IMR-90 (cell line): ENCODE measurements around the gene PREP. TPM values are rescaled to one million over a fixed set of nuclear protein-coding genes. Genes with fewer than 3 reads are reported as not detected.

Source experiments
- ATAC-seq: fragments of 200-7000 bp; cut with Tn5 transposase; 2 replicates; pipeline ENCODE4 v1.9.1; 2020; ENCODE audit warnings: low read depth, mild to moderate bottlenecking, moderate library complexity
- BruUV-seq: library from RNA; stranded (reverse); fragments of 400-500 nt; replicated peaks from 2 replicates; lab custom pipeline; 2021; lab: Mats Ljungman, UMichigan
- CTCF ChIA-PET: fragments of 300-600 bp; formaldehyde crosslinking; extraction: SDS; loops from one replicate; lab custom pipeline; 2021; ENCODE audit warnings: antibody characterized with exemption; lab: Yijun Ruan, JAX
- POLR2A ChIA-PET: fragments of 300-600 bp; sonication (Branson Sonifier 250); formaldehyde crosslinking; loops from one replicate; lab custom pipeline; 2022; ENCODE audit warnings: antibody characterized with exemption; ENCODE audit not compliant: unreplicated experiment; lab: Charles Lee
- DNase-seq: peaks from one replicate; pipeline ENCODE4 v3.0.0; 2013
- H2AFZ ChIP-seq: replicated peaks from 2 replicates; pipeline ENCODE3; 2013; ENCODE audit warnings: low read length, mild to moderate bottlenecking; ENCODE audit not compliant: poor library complexity
- H2AK5ac ChIP-seq: 2 replicates; pipeline ENCODE4 v1.6.1; 2013; ENCODE audit warnings: low read depth, low read length, inconsistent platforms
- H2AK9ac ChIP-seq: replicated peaks from 2 replicates; pipeline ENCODE3; 2013; ENCODE audit warnings: mild to moderate bottlenecking, low read depth, low read length, moderate library complexity; ENCODE audit not compliant: poor library complexity
- H2BK120ac ChIP-seq: 2 replicates; pipeline ENCODE4 v1.6.1; 2013; ENCODE audit warnings: low read depth, low read length, inconsistent platforms
- H2BK15ac ChIP-seq: 3 replicates; pipeline ENCODE4 v1.6.1; 2013; ENCODE audit warnings: low read depth, low read length, inconsistent platforms
- H2BK20ac ChIP-seq: 2 replicates; pipeline ENCODE4 v1.6.1; 2013; ENCODE audit warnings: low read depth, mild to moderate bottlenecking, inconsistent platforms, low read length, moderate library complexity
- H2BK5ac ChIP-seq: 2 replicates; pipeline ENCODE4 v1.6.1; 2013; ENCODE audit warnings: mild to moderate bottlenecking, low read depth, low read length, inconsistent platforms; ENCODE audit not compliant: poor library complexity, severe bottlenecking
- H3K14ac ChIP-seq: replicated peaks from 2 replicates; pipeline ENCODE4 v1.6.1; 2013; ENCODE audit warnings: low read depth, low read length, inconsistent platforms
- H3K18ac ChIP-seq: 2 replicates; pipeline ENCODE4 v1.6.1; 2013; ENCODE audit warnings: low read depth, low read length, control low read depth
- H3K23ac ChIP-seq: 2 replicates; pipeline ENCODE4 v1.6.1; 2013; ENCODE audit warnings: low read depth, low read length, inconsistent platforms
- H3K27ac ChIP-seq: 2 replicates; pipeline ENCODE4 v1.5.1; 2013; ENCODE audit warnings: mild to moderate bottlenecking, control low read depth, low read length; ENCODE audit not compliant: insufficient read depth
- H3K27me3 ChIP-seq: 2 replicates; pipeline ENCODE4 v1.6.1; 2013; ENCODE audit warnings: low read length; ENCODE audit not compliant: control insufficient read depth, insufficient read depth
- H3K36me3 ChIP-seq: 2 replicates; pipeline ENCODE4 v1.6.1; 2013; ENCODE audit warnings: low read length, mixed read lengths; ENCODE audit not compliant: control insufficient read depth, insufficient read depth
- H3K4ac ChIP-seq: 2 replicates; pipeline ENCODE4 v1.6.1; 2013; ENCODE audit warnings: low read depth, low read length, inconsistent platforms
- H3K4me1 ChIP-seq: 2 replicates; pipeline ENCODE4 v1.6.1; 2013; ENCODE audit warnings: low read length, mixed read lengths; ENCODE audit not compliant: control insufficient read depth, insufficient read depth
- H3K4me2 ChIP-seq: 2 replicates; pipeline ENCODE4 v1.6.1; 2013; ENCODE audit warnings: low read depth, mild to moderate bottlenecking, control low read depth, low read length, moderate library complexity
- H3K4me3 ChIP-seq: 2 replicates; pipeline ENCODE4 v1.5.1; 2013; ENCODE audit warnings: low read depth, mild to moderate bottlenecking, control low read depth, low read length, moderate library complexity; ENCODE audit not compliant: insufficient read depth
- H3K56ac ChIP-seq: 2 replicates; pipeline ENCODE4 v1.6.1; 2013; ENCODE audit warnings: low read length, inconsistent platforms; ENCODE audit not compliant: insufficient read depth; ENCODE audit errors: extremely low read depth
- H3K79me1 ChIP-seq, 2 experiments: 2 replicates each; pipeline ENCODE4 v1.6.1; 2013; ENCODE audit warnings: low read length in 2 of 2, inconsistent platforms in 1 of 2, low read depth in 1 of 2
- H3K9ac ChIP-seq: 2 replicates; pipeline ENCODE4 v1.6.1; 2013; ENCODE audit warnings: low read depth, low read length, control low read depth
- H3K9me1 ChIP-seq: 2 replicates; pipeline ENCODE4 v1.6.1; 2013; ENCODE audit warnings: low read length, inconsistent platforms; ENCODE audit not compliant: insufficient read depth
- H3K9me3 ChIP-seq: 2 replicates; pipeline ENCODE4 v1.6.1; 2013; ENCODE audit warnings: low read length; ENCODE audit not compliant: control insufficient read depth, insufficient read depth
- H4K20me1 ChIP-seq: 2 replicates; pipeline ENCODE4 v1.6.1; 2013; ENCODE audit warnings: low read length, inconsistent platforms; ENCODE audit not compliant: insufficient read depth
- H4K5ac ChIP-seq: 2 replicates; pipeline ENCODE4 v1.6.1; 2013; ENCODE audit warnings: mild to moderate bottlenecking, low read depth, low read length, control low read depth
- H4K8ac ChIP-seq, 2 experiments: 2 replicates each; pipeline ENCODE4 v1.6.1; 2013; ENCODE audit warnings: low read depth in 2 of 2, low read length in 2 of 2, control low read depth in 1 of 2, inconsistent platforms in 1 of 2
- H4K91ac ChIP-seq: 2 replicates; pipeline ENCODE4 v1.6.1; 2013; ENCODE audit warnings: low read depth, low read length, inconsistent platforms; ENCODE audit not compliant: insufficient read depth
- MAFK ChIP-seq: IDR thresholded peaks from 2 replicates; pipeline ENCODE4 v1.6.1; 2012; ENCODE audit warnings: low read depth, low read length, improper control_type of control experiment
- MXI1 ChIP-seq: IDR thresholded peaks from 2 replicates; pipeline ENCODE4 v1.6.1; 2012; ENCODE audit warnings: low read depth, mild to moderate bottlenecking, low read length, moderate library complexity, borderline replicate concordance
- WGBS, 2 experiments: methylation state at CpG; one replicate each; pipeline versions ENCODE4 v1.1.5 to v1.1.7; 2013; ENCODE audit warnings: missing lambda C conversion rate in 2 of 2; ENCODE audit not compliant: insufficient read length in 1 of 2; ENCODE audit errors: extremely low coverage in 2 of 2; 5-methylcytosine and 5-hydroxymethylcytosine counted together
- dilution Hi-C: fragments of 300-500 bp; cut with HindIII; formaldehyde crosslinking; loops from one replicate; pipeline ENCODE4 v1.14.3; 2018; ENCODE audit warnings: low sequenced_read_pairs; ENCODE audit not compliant: unreplicated experiment
- in situ Hi-C: fragments of 300-500 bp; cut with MboI; formaldehyde crosslinking; loops from 3 replicates; pipeline ENCODE4 v1.14.3; 2019; ENCODE audit warnings: low sequenced_read_pairs, inconsistent platforms, mixed read lengths
- intact Hi-C: fragments of 100-400 bp; cut with micrococcal nuclease; formaldehyde crosslinking; loops from 2 replicates; pipeline ENCODE4 v1.10.0; 2022
- polyA plus RNA-seq, 3 experiments: library from polyadenylated mRNA; depleted of rRNA; stranded (reverse); fragments of >200 nt; gene quantifications; 2 replicates each; pipeline ENCODE4 v1.2.3, GENCODE V29; 2012; ENCODE audit warnings: low replicate concordance in 1 of 3
- total RNA-seq: library from RNA; depleted of rRNA; stranded (reverse); fragments of >200 nt; gene quantifications from 2 replicates; pipeline ENCODE4 v1.2.3, GENCODE V29; 2012
- TF ChIP-seq, protein P1 (sequence below): fragments of 150-350 bp; IDR thresholded peaks from 2 replicates; pipeline ENCODE4 v1.6.1; 2017; ENCODE audit warnings: mild to moderate bottlenecking, antibody characterized with exemption, low read length, low read depth
- TF ChIP-seq, protein P2 (sequence below): conservative IDR thresholded peaks from 2 replicates; pipeline ENCODE4 v1.5.1; 2012; ENCODE audit warnings: mild to moderate bottlenecking, low read depth, low read length, improper control_type of control experiment

Gene PREP
- total and polyA plus RNA-seq, 2 of the 4 experiments (the other 2 are of a cell fraction): 21.0 to 25.7 TPM

DNA sequence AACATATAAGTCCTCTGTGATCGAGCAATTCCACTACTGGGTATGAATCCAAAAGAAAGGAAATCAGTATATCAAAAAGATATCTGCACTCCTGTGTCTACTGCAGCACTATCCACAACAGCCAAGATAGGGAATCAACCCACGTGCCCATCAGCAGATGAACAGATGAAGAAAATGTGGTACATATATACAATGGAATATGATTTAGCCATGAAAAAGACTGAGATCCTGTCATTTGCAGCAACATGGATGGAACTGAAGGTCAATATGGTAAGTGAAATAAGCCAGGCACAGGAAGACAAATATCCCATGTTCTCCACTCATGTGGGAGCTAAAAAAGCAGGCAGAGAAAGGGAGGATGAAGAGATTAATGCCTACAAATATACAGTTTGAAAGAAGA, 127.3 kb downstream of the PREP start:
- Histone ChIP-seq H2AK9ac (no peak overlapping the region), H4K8ac (no peak overlapping the region), H4K5ac (no peak overlapping the region), H3K4me2 (no peak overlapping the region), H3K18ac (no peak overlapping the region), H3K9ac (no peak overlapping the region), H3K4ac (no peak overlapping the region), H3K27me3 (no peaks in the 10 kb centered on the region), H3K4me3 (no peak overlapping the region), H2BK5ac (no peak overlapping the region), H3K23ac (no peak overlapping the region), H2BK15ac (no peak overlapping the region), H3K56ac (no peak overlapping the region), H3K9me1 (peaks cover 6% of the 10 kb centered on the region; the same call in 1 of the 2 replicates), H2BK120ac (no peak overlapping the region), H3K14ac (no peak overlapping the region), H2BK20ac (no peak overlapping the region), H2AK5ac (no peak overlapping the region), H3K27ac (no peak overlapping the region), H3K79me1 (no peaks in the 10 kb centered on the region; a peak in 1 of 4 replicates), H2AFZ (no peak overlapping the region), H4K91ac (no peak overlapping the region), H3K9me3 (no peaks in the 10 kb centered on the region), H4K20me1 (no peaks in the 10 kb centered on the region), H3K36me3 (peaks cover 12% of the 10 kb centered on the region), H3K4me1 (peaks cover 4% of the 10 kb centered on the region; the same call in 1 of the 2 replicates)
- in situ Hi-C loops (no loop called here), intact Hi-C loops (no loop called here), dilution Hi-C loops (no loop called here)
- BruUV-seq: no TSS peak
- ChIA-PET CTCF (no interaction called here), POLR2A (no interaction called here)
- no peak for DNase-seq
- ATAC-seq: no peak
- TF ChIP-seq MAFK (no peak), MXI1 (no peak)
- TF ChIP-seq, protein P1, sequence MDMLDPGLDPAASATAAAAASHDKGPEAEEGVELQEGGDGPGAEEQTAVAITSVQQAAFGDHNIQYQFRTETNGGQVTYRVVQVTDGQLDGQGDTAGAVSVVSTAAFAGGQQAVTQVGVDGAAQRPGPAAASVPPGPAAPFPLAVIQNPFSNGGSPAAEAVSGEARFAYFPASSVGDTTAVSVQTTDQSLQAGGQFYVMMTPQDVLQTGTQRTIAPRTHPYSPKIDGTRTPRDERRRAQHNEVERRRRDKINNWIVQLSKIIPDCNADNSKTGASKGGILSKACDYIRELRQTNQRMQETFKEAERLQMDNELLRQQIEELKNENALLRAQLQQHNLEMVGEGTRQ: no peak
- TF ChIP-seq, protein P2, sequence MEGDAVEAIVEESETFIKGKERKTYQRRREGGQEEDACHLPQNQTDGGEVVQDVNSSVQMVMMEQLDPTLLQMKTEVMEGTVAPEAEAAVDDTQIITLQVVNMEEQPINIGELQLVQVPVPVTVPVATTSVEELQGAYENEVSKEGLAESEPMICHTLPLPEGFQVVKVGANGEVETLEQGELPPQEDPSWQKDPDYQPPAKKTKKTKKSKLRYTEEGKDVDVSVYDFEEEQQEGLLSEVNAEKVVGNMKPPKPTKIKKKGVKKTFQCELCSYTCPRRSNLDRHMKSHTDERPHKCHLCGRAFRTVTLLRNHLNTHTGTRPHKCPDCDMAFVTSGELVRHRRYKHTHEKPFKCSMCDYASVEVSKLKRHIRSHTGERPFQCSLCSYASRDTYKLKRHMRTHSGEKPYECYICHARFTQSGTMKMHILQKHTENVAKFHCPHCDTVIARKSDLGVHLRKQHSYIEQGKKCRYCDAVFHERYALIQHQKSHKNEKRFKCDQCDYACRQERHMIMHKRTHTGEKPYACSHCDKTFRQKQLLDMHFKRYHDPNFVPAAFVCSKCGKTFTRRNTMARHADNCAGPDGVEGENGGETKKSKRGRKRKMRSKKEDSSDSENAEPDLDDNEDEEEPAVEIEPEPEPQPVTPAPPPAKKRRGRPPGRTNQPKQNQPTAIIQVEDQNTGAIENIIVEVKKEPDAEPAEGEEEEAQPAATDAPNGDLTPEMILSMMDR: no peak
- WGBS, 2 experiments: no CpG with 5 or more reads among the region's 2 CpGs
